GM15510 (cell line): Measurements from ENCODE around the gene SPPL2B.

Source experiments
- POLR2A ChIP-seq: IDR thresholded peaks from 3 replicates; pipeline ENCODE4 v1.6.1; 2011; ENCODE audit warnings: borderline replicate concordance; ENCODE audit not compliant: insufficient read length; ENCODE audit errors: extremely low read depth

Gene SPPL2B

DNA sequence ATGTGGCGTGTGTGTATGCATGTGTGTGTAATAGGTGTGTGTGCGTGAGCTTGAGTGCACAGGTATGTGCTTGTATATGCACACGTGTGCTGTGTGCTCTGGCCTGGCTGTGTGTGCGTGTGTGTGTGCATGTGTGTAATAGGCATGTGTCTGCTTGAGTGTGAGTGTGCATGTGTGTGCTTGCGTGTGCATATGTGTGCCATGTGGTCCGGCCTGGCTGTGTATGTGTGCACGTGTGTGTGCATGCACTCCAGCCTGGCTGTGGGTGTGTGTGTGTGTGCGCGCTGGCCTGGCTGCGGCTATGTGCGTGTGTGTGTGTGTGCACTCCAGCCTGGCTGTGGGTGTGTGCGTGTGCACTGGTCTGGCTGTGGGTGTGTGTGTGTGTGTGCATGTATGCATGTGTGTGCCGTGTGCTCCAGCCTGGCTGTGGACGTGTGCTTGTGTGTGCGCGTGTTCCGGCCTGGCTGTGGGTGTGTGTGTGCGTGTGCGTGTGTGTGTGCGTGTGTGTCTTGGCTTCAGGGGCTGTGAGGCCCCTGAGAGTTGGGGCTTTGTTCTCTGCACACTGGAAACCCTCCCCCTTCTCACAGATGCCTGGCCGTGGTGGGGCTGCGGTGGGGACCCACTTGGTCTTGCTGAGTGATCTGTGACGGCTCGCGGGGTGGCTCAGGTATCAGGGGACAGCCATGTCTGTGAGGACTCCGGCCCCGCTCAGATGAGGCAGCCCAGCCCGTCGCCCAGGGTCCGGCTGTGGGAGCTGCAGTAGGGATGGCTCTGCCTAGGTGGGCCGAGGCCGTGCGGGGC lies 8.2 kb downstream of the SPPL2B start:
- no peak for TF ChIP-seq POLR2A

DNA sequence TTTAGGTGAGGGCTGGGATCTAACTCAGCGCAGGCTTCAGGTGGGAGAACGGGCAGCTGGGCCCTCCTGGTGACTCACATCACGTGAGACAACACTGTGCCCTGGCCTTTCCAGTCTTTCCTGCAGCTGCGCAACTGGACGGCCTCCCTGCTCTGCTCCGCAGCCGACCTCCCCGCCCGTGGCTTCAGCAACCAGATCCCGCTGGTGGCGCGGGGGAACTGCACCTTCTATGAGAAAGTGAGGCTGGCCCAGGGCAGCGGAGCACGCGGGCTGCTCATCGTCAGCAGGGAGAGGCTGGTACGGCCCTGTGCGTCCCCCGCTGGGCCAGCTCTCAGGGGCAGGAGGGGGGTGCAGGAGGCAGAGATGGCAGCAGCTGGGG lies 8.8 kb downstream of the SPPL2B start:
- no peak for TF ChIP-seq POLR2A

GRCh38 chr19:2338055-2338615 lies 9.7 kb downstream of the SPPL2B start:
- TF ChIP-seq POLR2A, result no peak

DNA sequence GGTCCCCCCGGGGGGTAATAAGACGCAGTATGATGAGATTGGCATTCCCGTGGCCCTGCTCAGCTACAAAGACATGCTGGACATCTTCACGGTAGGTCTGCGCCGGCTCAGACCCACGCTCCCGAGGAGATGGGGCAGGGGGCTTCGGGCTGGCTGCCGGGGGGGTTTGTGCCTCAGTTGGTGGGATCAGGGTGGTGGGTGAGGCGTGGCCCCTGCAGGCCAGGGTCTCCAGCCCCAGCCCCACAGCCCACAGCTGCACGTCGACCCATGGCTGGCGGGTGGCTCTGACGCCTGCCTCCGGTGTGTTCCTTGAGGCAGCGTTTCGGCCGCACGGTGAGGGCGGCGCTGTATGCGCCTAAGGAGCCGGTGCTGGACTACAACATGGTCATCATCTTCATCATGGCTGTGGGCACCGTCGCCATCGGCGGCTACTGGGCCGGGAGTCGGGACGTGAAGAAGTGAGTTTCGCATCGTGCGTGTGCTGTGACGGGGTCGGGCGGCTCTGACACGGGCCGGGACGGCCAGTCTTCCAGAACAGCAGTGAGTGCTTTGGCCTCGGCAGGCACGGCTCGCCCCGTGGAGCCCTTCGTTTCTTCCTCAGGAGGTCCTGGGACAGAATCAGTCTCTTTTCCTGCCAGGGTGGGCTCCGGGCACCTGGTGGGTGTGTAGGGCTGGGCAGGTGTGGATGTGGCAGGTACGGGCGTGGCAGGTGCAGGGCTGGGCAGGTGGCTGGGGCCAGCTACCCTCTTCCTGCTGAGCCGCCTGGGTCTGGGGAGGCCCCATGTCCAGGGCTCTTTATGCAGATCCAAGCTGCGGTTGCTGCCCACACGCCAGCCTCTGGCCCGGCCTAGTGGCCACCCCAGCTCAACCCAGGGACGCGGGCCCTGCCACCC lies 10.5 kb downstream of the SPPL2B start:
- no peak for TF ChIP-seq POLR2A

DNA sequence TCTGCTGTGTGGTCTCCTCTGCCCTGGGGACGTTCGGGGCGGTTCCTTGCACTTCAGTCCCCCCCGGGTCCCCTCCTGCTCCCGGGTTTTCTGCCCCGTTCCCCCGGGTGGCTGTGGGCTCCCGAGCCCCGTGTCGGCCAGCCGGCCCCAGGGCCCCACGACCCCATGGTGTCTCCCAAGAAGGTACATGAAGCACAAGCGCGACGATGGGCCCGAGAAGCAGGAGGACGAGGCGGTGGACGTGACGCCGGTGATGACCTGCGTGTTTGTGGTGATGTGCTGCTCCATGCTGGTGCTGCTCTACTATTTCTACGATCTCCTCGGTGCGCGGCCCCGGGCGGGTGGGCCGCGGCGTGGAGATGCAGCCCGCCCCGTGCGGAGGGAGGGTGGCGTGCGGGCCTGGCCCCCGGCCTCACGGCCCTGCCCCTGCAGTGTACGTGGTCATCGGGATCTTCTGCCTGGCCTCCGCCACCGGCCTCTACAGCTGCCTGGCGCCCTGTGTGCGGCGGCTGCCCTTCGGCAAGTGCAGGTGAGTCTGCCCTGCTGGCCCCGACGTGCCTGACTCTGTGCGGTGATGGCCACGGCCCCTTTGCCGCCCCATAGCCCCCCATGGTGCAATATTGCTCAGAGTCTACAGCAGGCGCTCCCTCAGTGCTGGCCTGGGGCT lies 11.3 kb downstream of the SPPL2B start:
- TF ChIP-seq POLR2A, result no peak

DNA sequence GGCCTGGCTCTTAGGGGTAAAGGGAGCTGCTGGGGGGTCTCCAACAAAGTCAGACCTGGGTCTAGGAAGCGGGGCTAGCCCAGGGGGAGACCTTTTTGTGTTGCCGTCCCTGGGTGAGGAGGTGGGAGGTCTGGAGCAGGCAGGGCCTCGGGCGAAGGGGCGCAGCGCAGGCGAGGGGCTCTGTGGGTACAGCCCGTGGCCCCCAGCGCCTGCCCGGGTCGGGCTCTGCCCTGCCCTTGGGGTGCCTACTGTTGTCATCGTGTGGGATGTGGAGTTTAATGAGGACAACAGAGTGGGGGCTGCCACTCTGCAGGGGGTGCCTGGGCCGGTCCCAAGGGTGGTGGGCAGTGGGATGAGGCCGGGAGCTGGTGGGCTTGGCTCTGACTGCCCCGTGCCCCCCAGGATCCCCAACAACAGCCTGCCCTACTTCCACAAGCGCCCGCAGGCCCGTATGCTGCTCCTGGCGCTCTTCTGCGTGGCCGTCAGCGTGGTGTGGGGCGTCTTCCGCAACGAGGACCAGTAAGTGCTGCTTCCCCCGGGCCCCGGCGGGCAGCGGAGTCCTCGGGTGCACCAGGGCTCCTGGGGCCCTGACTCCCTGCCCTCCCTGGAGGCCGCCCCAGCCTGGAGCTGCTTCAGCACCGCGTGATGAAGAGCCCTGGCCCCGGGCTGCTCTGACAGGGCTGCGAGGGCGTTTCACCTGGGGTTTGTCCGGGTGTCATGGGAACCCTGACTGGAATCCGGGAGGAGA lies 12.2 kb downstream of the SPPL2B start:
- TF ChIP-seq POLR2A, result no peak

GRCh38 chr19:2341244-2341751 lies 12.8 kb downstream of the SPPL2B start:
- TF ChIP-seq POLR2A, result no peak

DNA sequence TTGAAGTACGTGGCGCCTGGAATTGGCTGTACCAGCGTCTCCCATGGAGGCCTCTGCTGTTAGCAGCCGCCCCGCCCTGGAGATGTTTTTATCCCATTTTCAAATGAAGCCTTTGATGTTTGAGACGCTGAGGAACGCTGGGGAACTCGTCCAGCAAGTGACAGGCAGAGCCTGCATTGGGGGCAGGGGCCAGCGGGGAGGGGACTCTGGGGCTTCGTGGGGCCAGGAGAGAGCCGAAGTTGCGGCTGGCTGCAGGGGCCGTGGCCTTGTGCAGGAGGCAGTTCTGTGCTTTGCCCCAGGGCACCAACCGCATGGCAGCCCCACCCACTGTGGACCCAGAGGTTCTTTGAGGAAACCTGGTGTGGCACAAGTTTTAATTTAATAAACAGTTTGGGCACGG lies 13.5 kb downstream of the SPPL2B start:
- TF ChIP-seq POLR2A, result no peak

DNA sequence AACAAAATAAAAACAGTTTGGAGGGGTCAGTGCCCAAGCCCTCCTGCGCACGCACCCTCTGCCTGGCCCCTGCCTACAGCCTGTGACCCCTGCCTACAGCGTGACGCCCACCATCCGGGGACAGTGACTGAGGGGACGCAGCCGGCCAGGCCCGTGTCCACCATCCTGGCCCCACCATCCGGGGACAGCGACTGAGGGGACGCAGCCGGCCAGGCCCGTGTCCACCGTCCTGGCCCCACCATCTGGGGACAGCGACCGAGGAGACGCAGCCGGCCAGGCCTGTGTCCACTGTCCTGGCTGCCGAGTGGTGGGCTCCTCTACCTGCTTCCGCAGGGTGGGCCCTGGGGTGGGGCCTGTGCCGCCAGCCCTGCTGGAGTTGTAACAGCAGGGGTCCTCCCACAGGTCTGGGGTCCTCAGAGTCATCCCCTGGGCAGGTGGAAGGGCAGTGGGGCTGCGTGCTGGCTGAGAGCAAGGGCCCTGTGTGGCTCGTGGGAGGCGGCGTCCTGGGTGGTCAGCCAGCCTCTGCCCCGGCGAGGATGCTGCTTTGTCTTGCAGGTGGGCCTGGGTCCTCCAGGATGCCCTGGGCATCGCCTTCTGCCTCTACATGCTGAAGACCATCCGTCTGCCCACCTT lies 14.3 kb downstream of the SPPL2B start:
- TF ChIP-seq POLR2A, result no peak

GRCh38 chr19:2343289-2343982 lies 15.0 kb downstream of the SPPL2B start:
- no peak for TF ChIP-seq POLR2A

GRCh38 chr19:2344381-2344870 lies 15.9 kb downstream of the SPPL2B start:
- TF ChIP-seq POLR2A, result no peak

GRCh38 chr19:2345076-2345475 lies 16.6 kb downstream of the SPPL2B start:
- no peak for TF ChIP-seq POLR2A

- TF ChIP-seq POLR2A, result no peak
Observed at GRCh38 chr19:2345794-2346663, 17.5 kb downstream of the SPPL2B start.

DNA sequence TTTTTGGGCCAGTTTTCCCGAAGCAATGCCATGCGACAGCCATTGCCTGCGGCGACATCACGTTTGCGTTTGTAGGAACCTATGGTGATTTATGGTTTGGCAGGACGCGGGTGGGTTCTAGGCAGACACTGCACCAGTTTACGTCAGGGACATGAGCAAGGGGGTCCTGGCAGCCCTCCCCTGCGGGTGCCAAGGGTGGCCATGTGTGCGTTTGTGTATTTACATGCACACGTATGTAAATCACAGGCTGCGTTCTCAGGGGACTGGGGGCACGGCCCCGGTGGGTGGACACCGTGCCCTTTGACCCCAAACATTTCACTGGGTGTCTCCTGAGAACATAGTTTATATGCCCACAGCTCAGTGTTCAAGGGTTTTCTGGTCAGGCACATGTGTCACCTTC lies 22.2 kb downstream of the SPPL2B start:
- TF ChIP-seq POLR2A, result no peak
